ENCODE data around the gene NRBF2. TPM values are rescaled to one million over a fixed set of nuclear protein-coding genes. Genes with fewer than 3 reads are reported as not detected.

Gene NRBF2
- total RNA-seq, 4 donors from 2014 or later, result 17.3 to 24.0 (median 22.7) TPM

DNA sequence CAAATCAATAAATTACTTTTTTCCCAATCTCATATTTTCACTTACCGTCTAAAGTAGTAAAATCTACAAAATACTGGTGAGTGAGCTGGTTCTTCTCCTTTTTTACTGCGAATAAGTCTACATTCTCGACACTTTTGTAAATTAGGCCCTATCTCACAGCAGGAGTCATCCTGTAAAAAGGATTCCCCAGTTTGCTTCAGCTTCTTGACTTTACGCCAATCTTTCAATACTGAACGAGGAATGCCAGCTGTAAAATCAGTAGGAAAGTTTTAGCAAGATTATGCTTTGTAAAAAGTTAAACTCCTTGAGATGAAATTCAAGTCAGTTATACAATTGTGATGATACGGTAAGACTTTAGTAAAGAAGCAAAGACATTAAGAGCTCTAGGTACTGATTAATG, 67.3 kb downstream of the NRBF2 start:
- DNase-seq (ENCODE audit: low spot score in 2 of 2), result no peak
- no peak overlapping the region for H3K4me3 ChIP-seq (ENCODE audit: low read depth, poor library complexity, severe bottlenecking)
- WGBS, 2 donors, result 71 to 74% methylated on average over 6 of the region's 6 CpGs
- TF ChIP-seq POLR2A (IDR thresholded peaks at IDR 0.05), result no peak
- TF ChIP-seq, protein P1, sequence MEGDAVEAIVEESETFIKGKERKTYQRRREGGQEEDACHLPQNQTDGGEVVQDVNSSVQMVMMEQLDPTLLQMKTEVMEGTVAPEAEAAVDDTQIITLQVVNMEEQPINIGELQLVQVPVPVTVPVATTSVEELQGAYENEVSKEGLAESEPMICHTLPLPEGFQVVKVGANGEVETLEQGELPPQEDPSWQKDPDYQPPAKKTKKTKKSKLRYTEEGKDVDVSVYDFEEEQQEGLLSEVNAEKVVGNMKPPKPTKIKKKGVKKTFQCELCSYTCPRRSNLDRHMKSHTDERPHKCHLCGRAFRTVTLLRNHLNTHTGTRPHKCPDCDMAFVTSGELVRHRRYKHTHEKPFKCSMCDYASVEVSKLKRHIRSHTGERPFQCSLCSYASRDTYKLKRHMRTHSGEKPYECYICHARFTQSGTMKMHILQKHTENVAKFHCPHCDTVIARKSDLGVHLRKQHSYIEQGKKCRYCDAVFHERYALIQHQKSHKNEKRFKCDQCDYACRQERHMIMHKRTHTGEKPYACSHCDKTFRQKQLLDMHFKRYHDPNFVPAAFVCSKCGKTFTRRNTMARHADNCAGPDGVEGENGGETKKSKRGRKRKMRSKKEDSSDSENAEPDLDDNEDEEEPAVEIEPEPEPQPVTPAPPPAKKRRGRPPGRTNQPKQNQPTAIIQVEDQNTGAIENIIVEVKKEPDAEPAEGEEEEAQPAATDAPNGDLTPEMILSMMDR (IDR thresholded peaks at IDR 0.05), result no peak
- intact Hi-C loops (cut with DNase I; ENCODE audit: low total_unique reads), result loop anchor here (10.0 kb wide), 1 partner anchor 524 kb away; no protein-coding TSS in a partner anchor

DNA sequence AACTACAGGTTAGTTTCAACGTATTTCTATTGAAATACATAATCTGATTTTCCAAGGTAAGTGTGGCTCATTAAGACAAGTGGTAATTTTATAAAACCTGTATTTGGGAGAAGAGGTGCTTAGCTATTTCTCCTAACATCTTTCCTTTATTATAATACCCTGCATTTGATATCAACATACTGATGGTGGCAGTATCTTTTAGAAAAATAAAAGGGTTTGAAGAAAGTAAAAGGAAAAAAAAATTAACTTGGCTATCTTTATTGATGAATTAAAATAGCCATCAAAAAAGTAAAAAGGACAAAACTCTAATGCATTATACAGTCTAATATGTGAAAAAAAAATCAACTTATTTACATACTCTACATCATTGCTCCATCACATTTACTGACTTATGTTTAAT, 68.0 kb downstream of the NRBF2 start:
- TF ChIP-seq POLR2A (IDR thresholded peaks at IDR 0.05), result no peak
- TF ChIP-seq, protein P1 (IDR thresholded peaks at IDR 0.05), result no peak
- DNase-seq (ENCODE audit: low spot score in 2 of 2), result no peak
- WGBS, 2 donors, result 0% methylated on average over 1 of the region's 1 CpG
- H3K4me3 ChIP-seq (ENCODE audit: low read depth, poor library complexity, severe bottlenecking), result no peak overlapping the region
- intact Hi-C loops (cut with DNase I; ENCODE audit: low total_unique reads), result loop anchor here (10.0 kb wide), 1 partner anchor 524 kb away; no protein-coding TSS in a partner anchor
